Superior temporal gyrus (tissue), 1 donor: ENCODE data around the gene ANO10.
"Not testable (repeated sequence)": the region's sequence is repeated elsewhere in the genome, so short reads cannot be mapped to it uniquely, and the experiment has no call there.

ENCODE experiments used
- DNase-seq: peaks from one replicate; pipeline ENCODE4 v3.0.0-alpha.2; 2016; ENCODE audit errors: extremely low spot score

The ANO10 gene, protein sequence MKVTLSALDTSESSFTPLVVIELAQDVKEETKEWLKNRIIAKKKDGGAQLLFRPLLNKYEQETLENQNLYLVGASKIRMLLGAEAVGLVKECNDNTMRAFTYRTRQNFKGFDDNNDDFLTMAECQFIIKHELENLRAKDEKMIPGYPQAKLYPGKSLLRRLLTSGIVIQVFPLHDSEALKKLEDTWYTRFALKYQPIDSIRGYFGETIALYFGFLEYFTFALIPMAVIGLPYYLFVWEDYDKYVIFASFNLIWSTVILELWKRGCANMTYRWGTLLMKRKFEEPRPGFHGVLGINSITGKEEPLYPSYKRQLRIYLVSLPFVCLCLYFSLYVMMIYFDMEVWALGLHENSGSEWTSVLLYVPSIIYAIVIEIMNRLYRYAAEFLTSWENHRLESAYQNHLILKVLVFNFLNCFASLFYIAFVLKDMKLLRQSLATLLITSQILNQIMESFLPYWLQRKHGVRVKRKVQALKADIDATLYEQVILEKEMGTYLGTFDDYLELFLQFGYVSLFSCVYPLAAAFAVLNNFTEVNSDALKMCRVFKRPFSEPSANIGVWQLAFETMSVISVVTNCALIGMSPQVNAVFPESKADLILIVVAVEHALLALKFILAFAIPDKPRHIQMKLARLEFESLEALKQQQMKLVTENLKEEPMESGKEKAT

DNA sequence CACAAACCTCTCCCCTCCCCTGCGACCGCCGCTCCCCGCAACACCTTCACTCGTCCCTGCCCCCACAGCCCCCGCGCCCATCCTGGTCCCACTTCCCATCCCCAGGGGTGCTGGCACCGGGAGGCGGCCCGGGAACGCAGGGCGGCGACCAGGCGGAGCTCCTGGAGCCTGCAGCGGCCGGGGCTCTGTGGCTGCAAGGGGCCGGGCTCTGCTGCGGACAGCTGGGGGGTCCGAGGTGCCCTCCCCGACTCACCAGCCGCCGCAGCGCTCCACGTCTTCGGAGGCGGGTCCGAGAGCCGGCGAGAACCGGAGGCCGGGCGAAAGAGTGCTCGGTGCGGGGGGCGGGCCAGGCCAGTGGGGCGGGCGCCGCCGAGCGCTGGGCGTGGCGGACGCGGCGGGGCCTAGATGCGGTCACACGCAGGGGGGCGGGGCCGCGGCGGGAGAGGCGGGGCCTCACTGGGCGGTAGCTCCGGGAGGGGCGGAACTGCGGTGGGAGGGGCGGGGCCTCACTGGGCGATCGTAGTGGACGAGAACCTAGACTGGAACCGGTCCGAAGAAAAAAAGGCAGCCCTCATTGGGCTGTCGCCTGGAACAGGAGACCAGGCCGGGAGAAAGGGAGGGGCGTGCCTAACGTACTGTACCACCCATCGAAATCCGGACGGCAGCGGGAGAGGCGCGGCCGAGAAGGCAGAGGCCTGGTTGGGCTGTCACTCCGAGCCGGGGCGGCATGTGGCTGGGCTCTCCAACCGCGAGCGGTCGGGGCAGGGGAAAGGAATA is at the start of gene ANO10:
Gene ANO10, minus strand, starts transcription at position 356 of the 777 bp plus-strand sequence. CDS start 16,159 bp downstream, outside the sequence.
- DNase-seq: peak; percentile 94

DNA sequence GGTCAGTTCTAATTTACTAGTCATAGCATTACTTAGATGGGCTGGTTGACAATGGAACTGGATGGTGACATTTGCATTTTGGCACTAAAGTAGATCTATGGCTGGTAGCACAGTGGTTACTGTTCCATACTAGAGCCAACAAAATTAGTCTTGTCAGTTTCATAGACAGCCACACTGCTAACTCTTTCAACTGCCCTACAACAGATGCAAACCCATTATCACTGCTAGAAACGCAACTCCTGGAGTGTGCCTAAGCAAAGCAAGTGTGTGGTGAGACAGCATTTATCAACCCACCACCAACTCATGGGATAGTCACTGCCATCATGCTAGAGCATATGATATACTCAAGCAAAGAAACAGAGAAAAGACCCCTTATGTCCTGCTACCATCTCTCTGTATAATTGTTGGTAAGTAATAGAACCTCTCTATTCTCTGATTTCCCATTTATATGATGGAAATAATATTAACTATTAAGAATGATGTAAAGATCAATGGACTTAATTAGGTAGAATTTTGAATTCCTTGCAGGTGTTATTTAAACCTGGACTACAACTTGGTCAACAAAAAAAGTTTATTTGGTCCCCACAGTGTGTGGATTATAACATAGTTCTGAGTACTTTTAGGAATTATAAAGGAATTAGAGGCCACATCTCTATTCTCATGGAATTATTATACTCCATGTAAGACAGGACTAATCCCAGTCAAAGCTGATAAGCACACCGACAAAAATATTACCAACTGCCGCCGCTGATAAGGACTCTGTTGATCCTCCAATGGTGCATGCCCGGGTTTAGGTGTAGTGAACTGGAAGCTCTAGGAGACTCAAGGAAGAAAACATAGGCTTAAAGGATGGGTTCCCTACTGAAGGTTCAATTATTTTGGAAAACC is 49.1 kb upstream of the ANO10 start:
- DNase-seq: no peak

DNA sequence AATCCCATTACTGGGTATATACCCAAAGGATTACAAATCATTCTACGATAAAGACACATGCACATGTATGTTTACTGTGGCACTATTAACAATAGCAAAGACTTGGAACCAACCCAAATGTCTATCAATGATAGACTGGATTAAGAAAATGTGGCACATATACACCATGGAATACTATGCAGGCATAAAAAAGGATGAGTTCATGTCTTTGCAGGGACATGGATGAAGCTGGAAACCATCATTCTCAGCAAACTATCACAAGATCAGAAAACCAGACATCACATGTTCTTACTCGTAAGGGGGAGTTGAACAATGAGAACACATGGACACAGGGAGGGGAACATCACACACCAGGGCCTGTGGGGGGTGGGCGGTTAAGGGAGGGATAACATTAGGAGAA is 43.2 kb upstream of the ANO10 start:
- DNase-seq: not testable (repeated sequence)

DNA sequence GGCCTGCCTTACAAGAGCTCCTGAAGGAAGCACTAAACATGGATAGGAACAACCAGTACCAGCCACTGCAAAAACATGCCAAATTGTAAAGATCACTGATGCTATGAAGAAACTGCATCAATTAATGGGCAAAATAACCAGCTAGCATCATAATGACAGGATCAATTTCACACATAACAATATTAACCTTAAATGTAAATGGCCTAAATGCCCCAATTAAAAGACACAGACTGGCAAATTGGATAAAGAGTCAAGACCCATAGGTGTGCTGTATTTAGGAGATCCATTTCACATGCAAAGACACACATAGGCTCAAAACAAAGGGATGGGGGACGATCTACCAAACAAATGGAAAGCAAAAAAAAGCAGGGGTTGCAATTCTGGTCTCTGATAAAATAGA is 39.6 kb upstream of the ANO10 start:
- DNase-seq: not testable (repeated sequence)

DNA sequence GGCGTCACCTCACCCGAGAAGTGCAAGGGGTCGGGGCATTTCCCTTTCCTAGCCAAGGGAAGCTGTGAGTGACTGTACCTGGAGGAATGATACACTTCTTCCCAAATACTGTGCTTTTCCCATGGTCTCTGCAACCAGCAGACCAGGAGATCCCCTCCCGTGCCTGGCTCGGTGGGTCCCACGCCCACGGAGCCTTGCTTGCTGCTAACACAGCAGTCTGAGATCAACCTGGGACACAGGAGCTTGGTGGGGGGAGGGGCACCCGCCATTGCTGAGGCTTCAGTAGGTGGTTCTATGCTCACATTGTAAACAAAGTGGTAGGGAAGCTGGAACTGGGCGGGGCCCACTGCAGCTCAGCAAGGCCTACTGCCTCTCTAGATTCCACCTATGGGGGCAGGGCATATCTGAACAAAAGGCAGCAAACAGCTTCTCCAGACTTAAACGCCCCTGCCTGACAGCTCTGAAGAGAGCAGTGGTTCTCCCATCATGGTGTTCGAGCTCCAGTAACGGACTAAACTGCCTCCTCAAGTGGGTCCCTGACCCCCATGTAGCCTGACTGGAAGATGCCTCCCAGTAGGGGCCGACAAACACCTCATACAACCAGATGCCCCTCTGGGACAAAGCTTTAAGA is 37.6 kb upstream of the ANO10 start:
- no peak for DNase-seq

DNA sequence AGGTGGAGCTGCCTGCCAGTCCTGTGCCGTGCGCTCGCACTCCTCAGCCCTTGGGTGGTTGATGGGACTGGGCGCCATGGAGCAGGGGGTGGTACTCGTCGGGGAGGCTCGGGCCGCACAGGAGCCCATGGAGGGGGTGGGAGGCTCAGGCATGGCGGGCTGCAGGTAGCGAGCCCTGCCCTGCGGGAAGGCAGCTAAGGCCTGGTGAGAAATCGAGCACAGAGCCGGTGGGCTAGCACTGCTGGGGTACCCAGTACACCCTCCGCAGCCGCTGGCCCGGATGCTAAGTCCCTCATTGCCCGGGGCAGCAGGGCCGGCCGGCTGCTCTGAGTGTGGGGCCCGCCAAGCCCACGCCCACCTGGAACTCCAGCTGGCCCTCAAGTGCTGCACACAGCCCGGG is 34.6 kb upstream of the ANO10 start:
- not testable (repeated sequence) for DNase-seq

DNA sequence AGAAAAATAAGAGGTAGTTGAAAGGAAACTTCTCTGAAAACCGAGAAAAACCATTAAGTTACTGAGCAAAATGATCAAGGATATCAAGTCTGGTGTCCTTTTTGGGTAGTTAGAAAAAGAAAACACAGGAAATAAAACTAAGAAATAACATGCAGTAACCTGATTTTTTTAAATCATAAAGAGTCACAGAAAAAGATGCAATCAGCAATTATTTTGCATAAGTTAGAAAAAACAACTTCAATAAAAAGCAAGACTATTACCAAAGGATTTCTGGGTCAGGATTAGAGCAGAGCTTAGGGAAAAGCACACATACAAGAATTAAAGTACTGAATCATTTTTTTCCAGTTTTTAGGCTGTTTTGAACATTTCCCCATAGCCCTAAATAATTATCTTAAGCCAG is 28.5 kb upstream of the ANO10 start:
- no peak for DNase-seq

DNA sequence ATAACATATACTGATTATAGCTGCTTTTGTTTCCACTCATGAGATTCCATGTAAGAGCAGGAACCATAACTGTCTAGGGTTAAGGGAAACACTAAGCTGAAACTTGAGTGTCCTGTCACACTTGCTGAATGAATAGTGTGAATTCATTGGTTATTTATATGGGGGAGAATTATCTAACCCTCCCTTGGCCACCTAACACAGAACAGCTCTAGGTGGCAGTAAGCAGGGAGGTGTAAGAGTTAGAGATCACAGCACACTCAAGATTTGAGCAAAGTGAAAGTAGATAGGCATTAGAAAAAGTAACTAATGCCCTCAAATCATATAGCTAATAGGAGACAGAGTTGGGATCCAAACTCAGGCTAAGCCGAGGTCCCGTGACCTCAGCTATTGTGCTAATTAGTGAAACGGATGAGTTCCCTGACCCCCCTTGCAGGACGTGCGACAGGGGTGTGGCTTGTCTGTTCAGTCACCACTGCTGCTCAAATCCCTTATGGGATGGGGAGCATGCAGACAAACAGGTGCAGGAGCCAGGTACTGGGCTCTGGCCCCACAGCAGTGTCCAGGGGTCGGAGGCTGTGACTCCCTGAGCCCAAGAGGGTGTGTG is 27.7 kb upstream of the ANO10 start:
- DNase-seq: no peak

DNA sequence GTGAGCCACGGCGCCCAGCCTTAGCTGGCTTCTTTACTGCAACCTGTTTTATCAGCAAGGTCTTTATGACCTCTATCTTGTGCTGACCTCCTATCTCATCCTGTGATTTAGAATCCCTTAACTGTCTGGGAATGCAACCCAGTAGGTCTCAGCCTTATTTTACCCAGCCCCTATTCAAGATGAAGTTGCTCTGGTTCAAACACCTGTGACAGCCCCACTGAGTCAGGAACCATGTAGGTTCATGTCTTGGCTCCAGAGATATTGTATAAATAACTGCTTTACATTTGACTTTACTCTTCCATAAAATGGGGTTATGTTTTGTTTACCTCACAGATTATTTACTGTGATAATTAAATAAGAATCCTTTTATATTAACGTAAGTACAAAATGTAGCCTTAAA is 27.1 kb upstream of the ANO10 start:
- DNase-seq: no peak

DNA sequence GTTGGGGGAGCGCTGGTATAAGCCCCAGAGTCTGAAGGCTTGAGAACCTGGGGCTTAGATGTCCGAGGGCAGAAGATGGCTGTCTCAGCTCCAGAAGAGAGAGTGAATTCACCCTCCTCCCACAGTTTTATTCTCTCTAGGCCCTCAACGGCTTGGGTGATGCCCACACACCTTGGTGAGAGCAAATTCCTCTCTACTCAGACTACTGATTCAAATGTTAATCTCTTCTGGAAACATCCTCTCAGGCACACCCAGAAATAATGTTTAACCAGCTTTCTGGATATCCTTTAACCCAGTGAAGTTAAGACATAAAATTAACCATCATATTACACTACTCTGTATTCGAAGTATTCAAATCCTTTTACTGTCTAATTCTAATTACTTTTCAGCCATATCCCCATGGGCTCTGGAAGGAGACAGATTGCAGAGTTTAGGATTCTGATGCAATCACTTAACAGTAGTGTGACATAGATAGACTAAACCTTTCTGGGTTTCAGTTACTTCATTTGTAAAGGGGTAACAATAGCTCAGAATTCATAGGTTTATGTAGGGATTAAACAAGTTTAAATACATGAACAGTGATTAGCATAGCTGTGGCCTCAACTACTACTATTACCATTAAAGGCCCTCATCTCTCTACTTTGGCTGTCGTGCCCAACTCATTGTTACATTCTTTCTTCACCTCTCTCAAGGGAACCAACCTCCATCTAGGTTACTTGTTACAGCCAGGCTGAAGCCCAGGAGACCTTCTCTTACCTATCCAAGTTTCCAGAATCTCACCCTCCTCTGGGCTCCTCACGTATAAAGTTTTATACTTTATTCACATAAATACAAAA is 25.7 kb upstream of the ANO10 start:
- DNase-seq: no peak

DNA sequence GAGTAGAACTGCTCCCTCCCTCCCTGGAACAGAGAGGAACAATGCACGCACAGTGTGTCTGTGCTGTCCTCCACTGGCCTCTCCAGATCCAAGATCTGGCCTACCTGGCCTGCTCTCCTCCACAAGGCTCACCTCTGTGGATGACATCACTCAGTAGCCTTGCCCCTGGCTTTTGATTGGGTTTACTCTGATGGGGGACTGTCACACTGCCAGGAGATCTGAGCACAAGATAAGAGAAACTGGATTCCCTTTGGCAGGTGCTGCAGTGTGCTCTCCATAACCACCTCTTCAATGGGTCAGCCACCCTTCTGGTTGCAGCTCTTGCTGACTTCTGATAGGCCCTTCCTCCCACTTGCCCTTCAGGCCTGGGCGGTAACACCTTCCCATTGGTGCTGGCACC is 22.6 kb upstream of the ANO10 start:
- DNase-seq: no peak

DNA sequence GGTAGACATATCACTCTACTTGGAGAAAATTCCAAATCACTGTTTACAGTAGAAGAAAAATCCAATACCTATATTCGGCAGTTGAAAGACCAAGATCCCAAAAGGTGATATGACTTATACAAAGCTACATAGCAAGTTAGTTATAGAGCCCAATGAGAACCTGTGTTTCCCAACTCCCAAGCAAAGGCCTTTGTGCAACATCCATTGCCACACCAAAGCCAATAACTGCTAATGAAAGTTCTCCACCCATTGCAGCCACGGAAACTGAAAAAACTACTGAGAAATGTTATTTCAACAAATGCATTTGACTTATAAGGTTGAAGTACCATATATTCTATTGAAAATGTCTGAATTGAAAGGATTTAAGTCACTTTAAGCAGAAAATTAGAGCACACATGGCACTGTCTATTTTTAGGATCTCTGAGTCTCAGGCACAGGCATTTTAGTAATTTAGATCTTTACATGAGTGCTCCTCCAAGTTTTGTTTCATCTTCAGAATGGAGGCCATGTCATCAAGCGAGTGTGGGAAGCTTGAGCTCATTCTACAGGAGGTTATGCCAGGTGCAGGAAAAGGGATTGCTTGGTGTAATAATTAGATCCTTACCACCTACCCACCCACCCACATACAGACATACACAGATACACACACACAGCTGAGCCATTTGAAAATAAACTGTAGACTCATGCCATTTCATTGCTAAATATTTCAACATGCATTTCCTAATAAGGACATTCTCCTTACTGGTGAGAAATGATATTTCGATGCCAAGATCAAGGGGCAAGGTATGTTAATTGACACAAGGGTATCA is 19.7 kb upstream of the ANO10 start:
- DNase-seq: no peak

DNA sequence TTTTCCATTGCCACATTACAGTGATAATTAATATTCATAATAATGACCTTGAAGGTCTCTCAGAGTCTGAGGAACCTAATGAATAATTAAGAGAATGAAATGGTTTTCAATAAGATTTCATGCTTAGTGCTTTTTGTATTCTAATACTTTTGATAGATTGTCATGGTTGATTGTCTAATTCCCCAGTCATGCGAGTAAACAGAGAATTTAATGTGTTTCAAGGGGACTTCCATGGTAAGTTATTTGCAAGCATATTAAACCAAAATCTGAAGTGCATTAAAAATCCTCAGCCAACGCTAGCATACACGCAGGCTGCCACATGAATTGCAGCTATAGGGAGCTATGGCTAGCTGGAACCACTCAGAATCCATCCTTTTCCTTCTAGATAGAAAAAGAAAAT is 18.9 kb upstream of the ANO10 start:
- no peak for DNase-seq

DNA sequence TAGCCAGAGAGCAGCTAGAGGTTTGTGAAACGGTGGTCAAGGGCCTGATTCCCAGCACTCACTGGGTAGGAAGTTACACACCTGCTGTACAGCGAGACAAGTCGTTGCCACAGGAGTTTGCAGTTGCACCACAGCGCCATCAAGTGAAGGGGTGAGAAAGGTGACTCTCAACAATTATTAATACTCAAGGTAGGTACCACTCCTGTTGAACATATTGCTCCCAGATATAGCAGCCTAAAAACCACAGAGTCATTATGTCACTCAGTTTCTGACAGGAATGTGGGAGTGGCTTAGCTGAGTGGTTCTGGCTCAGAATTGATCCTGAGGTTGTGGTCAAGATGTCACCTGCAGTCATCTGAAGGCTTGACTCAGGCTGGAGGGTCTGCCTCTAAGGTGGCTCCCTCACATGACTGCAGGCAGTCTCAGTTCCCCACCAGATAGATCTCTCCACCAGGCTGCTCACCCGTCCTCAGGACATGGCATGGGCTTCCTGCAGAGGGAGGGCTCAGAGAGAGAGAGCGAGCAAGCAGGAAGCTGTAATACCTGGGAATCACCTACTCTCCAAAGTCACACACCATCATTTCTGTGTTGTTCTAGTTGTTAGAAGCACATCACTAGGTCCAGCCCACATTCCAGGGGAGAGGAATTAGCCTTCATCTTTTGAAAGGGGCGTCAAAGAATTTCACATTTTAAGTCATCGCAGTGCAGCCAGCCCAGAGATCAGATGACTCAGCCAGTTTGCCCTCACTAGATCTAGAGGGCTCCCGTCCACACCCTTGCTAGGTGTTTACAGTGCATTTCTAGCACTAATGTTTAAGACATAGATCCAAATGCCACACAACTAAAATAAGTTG is 17.0 kb upstream of the ANO10 start:
- DNase-seq: no peak

DNA sequence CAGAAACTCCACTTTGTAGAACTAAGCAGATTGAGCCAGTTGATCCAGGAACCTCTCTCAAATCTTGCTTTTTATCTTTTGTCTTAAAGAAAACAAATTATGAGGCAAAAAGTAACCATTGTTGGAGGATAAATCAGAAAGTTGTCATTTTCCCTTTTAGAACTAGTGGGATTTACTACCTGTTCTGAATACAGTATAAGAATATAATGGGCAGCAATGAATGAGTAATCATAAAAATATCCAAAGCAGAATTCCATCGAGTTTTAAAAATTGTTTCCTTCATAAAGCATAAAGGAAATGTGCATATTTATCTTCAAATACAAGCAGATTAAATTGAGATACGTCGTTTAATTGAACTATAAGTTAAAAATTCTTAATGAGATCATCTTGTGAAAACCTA is 15.9 kb upstream of the ANO10 start:
- no peak for DNase-seq

DNA sequence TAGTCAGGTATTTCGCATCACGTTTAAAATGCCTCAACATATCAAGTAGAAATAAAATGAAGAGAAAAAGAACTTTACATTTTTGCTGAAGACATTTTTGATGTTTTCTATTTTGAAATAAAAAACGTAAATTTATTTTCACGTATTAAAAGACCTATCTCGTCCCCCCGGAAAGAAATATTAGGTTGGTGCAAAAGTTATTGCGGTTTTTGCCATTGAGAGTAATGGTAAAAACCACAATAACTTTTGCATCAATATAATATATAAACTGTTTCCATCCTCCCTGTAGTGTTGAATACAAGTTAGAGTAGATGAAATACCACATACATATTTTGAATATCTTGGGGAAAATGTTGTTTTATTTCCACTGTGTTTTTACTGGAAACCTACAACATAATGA is 11.2 kb upstream of the ANO10 start:
- DNase-seq: no peak

DNA sequence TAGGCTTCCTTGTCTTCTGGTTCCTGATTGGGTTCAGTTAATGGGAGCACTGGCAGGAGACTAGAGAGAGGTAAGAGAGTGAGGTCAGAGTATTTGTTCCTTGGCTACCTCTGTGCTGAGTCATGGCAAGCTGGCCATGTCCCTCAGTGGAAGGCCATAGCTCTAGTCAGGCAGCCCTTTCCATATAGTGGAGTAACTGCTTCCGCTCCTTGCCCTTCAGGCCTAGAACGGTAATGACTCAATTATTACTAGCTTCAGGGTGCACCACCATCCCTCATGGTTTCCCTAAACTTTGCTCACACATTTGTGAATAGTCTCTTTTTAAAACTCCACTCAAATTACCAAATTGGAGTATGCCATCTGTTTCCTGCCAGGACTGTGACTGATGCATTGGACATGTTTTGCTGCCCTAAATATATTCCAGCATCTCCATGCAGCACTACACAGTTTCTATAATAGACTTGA is 10.5 kb upstream of the ANO10 start:
- DNase-seq: peak; percentile 63

DNA sequence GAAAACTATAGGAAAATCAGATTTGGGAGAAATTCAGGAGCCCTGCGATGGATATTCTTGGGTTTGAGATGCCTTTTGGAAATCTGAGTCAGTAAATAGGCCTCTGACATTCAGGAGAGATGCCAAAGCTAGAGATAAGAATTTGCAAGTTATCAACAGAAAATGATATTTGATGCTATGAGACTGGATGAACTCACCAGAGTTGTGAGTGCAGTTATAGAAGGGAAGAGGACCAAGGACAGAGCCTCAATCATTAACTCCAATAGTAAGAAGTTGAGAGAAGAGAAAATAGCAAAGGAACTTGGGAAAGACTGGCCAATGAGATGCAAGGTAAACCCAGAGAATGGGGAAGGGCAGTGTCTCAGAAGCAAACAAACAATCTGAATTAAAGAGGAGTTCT is 7.9 kb upstream of the ANO10 start:
- DNase-seq: no peak
